ENCODE results near the gene PLA2G5.

- TF ChIP-seq CTCF (CRISPR knock-in tag; IDR thresholded peaks at IDR 0.05) (no peak), ZNF879 (CRISPR knock-in tag; IDR thresholded peaks at IDR 0.05) (no peak), CBFB (CRISPR knock-in tag; IDR thresholded peaks at IDR 0.05) (no peak), TBP (CRISPR knock-in tag; IDR thresholded peaks at IDR 0.05) (no peak), SOX5 (CRISPR knock-in tag; IDR thresholded peaks at IDR 0.05; ENCODE audit: borderline replicate concordance) (no peak), PRDM10 (CRISPR knock-in tag; IDR thresholded peaks at IDR 0.05; ENCODE audit: low read depth) (no peak), RARG (CRISPR knock-in tag; IDR thresholded peaks at IDR 0.05; ENCODE audit: low read depth) (no peak), EZH2 (conservative IDR thresholded peaks at IDR 0.05; ENCODE audit: low read depth, low read length) (no peak), FOXA1 (IDR thresholded peaks at IDR 0.05) (no peak), FOXA1 (CRISPR knock-in tag; IDR thresholded peaks at IDR 0.05) (no peak), BRD4 (CRISPR knock-in tag; IDR thresholded peaks at IDR 0.05) (no peak), POLR2A (IDR thresholded peaks at IDR 0.05; ENCODE audit: insufficient read depth in 1 of 2, low read depth in 2 of 2, low read length in 2 of 2) (no peak), PATZ1 (CRISPR knock-in tag; IDR thresholded peaks at IDR 0.05) (no peak)
Measured at GRCh38 chr1:20068722-20069121, 1.3 kb upstream of the PLA2G5 start.
